ENCODE results near the gene SLC35E3.
"Not testable (repeated sequence)": the region's sequence is repeated elsewhere in the genome, so short reads cannot be mapped to it uniquely, and the experiment has no call there.

SLC35E3 gene

GRCh38 chr12:68815232-68815927 lies 69.4 kb downstream of the SLC35E3 start:
- no peak for TF ChIP-seq CTCF (IDR thresholded peaks at IDR 0.05; ENCODE audit: borderline replicate concordance, insufficient read depth, low read depth, low read length)
- no peak overlapping the region for H3K4me3 ChIP-seq (ENCODE audit: low read depth, low read length)

GRCh38 chr12:68815928-68816800 lies 70.2 kb downstream of the SLC35E3 start:
- H3K4me3 ChIP-seq (ENCODE audit: low read depth, low read length): no peak overlapping the region
- no peak for TF ChIP-seq CTCF (IDR thresholded peaks at IDR 0.05; ENCODE audit: borderline replicate concordance, insufficient read depth, low read depth, low read length)

- not testable (repeated sequence) for H3K4me3 ChIP-seq (ENCODE audit: low read depth, low read length)
Measured at GRCh38 chr12:68819481-68819880, 73.5 kb downstream of the SLC35E3 start.

GRCh38 chr12:68821357-68822188 lies 75.6 kb downstream of the SLC35E3 start:
- TF ChIP-seq CTCF (IDR thresholded peaks at IDR 0.05; ENCODE audit: borderline replicate concordance, insufficient read depth, low read depth, low read length): no peak

GRCh38 chr12:68823696-68824095 lies 77.7 kb downstream of the SLC35E3 start:
- no peak for TF ChIP-seq CTCF (IDR thresholded peaks at IDR 0.05; ENCODE audit: borderline replicate concordance, insufficient read depth, low read depth, low read length)
- H3K4me3 ChIP-seq (ENCODE audit: low read depth, low read length): no peak overlapping the region

More at GRCh38 chr12:68821357-68822188, 75.6 kb downstream of the SLC35E3 start:
- H3K4me3 ChIP-seq (ENCODE audit: low read depth, low read length): no peak overlapping the region

- TF ChIP-seq CTCF (IDR thresholded peaks at IDR 0.05; ENCODE audit: borderline replicate concordance, insufficient read depth, low read depth, low read length): no peak
- no peak overlapping the region for H3K4me3 ChIP-seq (ENCODE audit: low read depth, low read length)
Measured at GRCh38 chr12:68824131-68824530, 78.2 kb downstream of the SLC35E3 start.

GRCh38 chr12:68824597-68825250 lies 78.7 kb downstream of the SLC35E3 start:
- TF ChIP-seq CTCF (IDR thresholded peaks at IDR 0.05; ENCODE audit: borderline replicate concordance, insufficient read depth, low read depth, low read length): no peak
- H3K4me3 ChIP-seq (ENCODE audit: low read depth, low read length): no peak overlapping the region
